Activated naive CD4-positive, alpha-beta T cell (primary cell): ENCODE results near the gene TMEM132D.

ENCODE experiments used
- DNase-seq, 4 experiments: peaks; one replicate each; lab custom pipeline; 2025; lab: John Stamatoyannopoulos, UW

The TMEM132D gene

GRCh38 chr12:129873111-129873832 lies 30.6 kb downstream of the TMEM132D start:
- no peak for DNase-seq

GRCh38 chr12:129871991-129872972 lies 31.5 kb downstream of the TMEM132D start:
- no peak for DNase-seq

- DNase-seq = no peak
These were observed 33.0 kb downstream of the TMEM132D start for GRCh38 chr12:129870796-129871195.

GRCh38 chr12:129870136-129870535 lies 33.7 kb downstream of the TMEM132D start:
- DNase-seq = no peak

- DNase-seq = no peak
These were observed 35.2 kb downstream of the TMEM132D start for GRCh38 chr12:129868575-129868974.

GRCh38 chr12:129863938-129864337 lies 39.9 kb downstream of the TMEM132D start:
- DNase-seq = no peak

- DNase-seq = no peak
These were observed 41.2 kb downstream of the TMEM132D start for GRCh38 chr12:129862561-129863175.

GRCh38 chr12:129861951-129862350 lies 41.9 kb downstream of the TMEM132D start:
- no peak for DNase-seq

GRCh38 chr12:129854591-129854990 lies 49.2 kb downstream of the TMEM132D start:
- DNase-seq = no peak

GRCh38 chr12:129851296-129851695 lies 52.5 kb downstream of the TMEM132D start:
- no peak for DNase-seq

GRCh38 chr12:129848876-129849275 lies 54.9 kb downstream of the TMEM132D start:
- DNase-seq = no peak

GRCh38 chr12:129847063-129847462 lies 56.8 kb downstream of the TMEM132D start:
- no peak for DNase-seq

- DNase-seq = no peak
These were observed 59.1 kb downstream of the TMEM132D start for GRCh38 chr12:129844662-129845220.

- DNase-seq = no peak
These were observed 62.6 kb downstream of the TMEM132D start for GRCh38 chr12:129841251-129841650.

- no peak for DNase-seq
These were observed 63.5 kb downstream of the TMEM132D start for GRCh38 chr12:129840145-129840884.

GRCh38 chr12:129839679-129840078 lies 64.1 kb downstream of the TMEM132D start:
- DNase-seq = no peak

- DNase-seq = no peak
These were observed 72.5 kb downstream of the TMEM132D start for GRCh38 chr12:129831294-129831693.

- DNase-seq = no peak
These were observed 73.0 kb downstream of the TMEM132D start for GRCh38 chr12:129830796-129831195.

GRCh38 chr12:129827866-129828384 lies 75.9 kb downstream of the TMEM132D start:
- no peak for DNase-seq

- no peak for DNase-seq
These were observed 76.5 kb downstream of the TMEM132D start for GRCh38 chr12:129827102-129827865.
